ENCODE data around the gene CCDC167.

Gene CCDC167

GRCh38 chr6:37499433-37500293 is at the start of gene CCDC167:
CCDC167 (minus strand) TSS chr6:37499893; CDS start chr6:37499863, 30 bp downstream.
- DNase-seq (ENCODE audit: low read depth): peak; percentile 64

- no peak for DNase-seq (ENCODE audit: low read depth)
Observed at GRCh38 chr6:37549154-37549553, 49.5 kb upstream of the CCDC167 start.

- no peak for DNase-seq (ENCODE audit: low read depth)
Observed at GRCh38 chr6:37548067-37548674, 48.5 kb upstream of the CCDC167 start.

- DNase-seq (ENCODE audit: low read depth): no peak
Observed at GRCh38 chr6:37547564-37548061, 47.9 kb upstream of the CCDC167 start.

GRCh38 chr6:37546141-37546871 is 46.6 kb upstream of the CCDC167 start:
- DNase-seq (ENCODE audit: low read depth): no peak

GRCh38 chr6:37544530-37544929 is 44.8 kb upstream of the CCDC167 start:
- no peak for DNase-seq (ENCODE audit: low read depth)

GRCh38 chr6:37543361-37543760 is 43.7 kb upstream of the CCDC167 start:
- DNase-seq (ENCODE audit: low read depth): no peak

- DNase-seq (ENCODE audit: low read depth): no peak
Observed at GRCh38 chr6:37541346-37541745, 41.7 kb upstream of the CCDC167 start.

GRCh38 chr6:37540390-37540789 is 40.7 kb upstream of the CCDC167 start:
- no peak for DNase-seq (ENCODE audit: low read depth)

- no peak for DNase-seq (ENCODE audit: low read depth)
Observed at GRCh38 chr6:37540029-37540352, 40.3 kb upstream of the CCDC167 start.

- DNase-seq (ENCODE audit: low read depth): no peak
Observed at GRCh38 chr6:37539171-37540028, 39.7 kb upstream of the CCDC167 start.

GRCh38 chr6:37538107-37538506 is 38.4 kb upstream of the CCDC167 start:
- DNase-seq (ENCODE audit: low read depth): no peak

- DNase-seq (ENCODE audit: low read depth): no peak
Observed at GRCh38 chr6:37537548-37537947, 37.9 kb upstream of the CCDC167 start.

GRCh38 chr6:37536491-37537190 is 36.9 kb upstream of the CCDC167 start:
- no peak for DNase-seq (ENCODE audit: low read depth)

- DNase-seq (ENCODE audit: low read depth): no peak
Observed at GRCh38 chr6:37535759-37536490, 36.2 kb upstream of the CCDC167 start.

- no peak for DNase-seq (ENCODE audit: low read depth)
Observed at GRCh38 chr6:37535428-37535758, 35.7 kb upstream of the CCDC167 start.

GRCh38 chr6:37534893-37535292 is 35.2 kb upstream of the CCDC167 start:
- DNase-seq (ENCODE audit: low read depth): no peak

GRCh38 chr6:37532122-37532521 is 32.4 kb upstream of the CCDC167 start:
- DNase-seq (ENCODE audit: low read depth): no peak

- no peak for DNase-seq (ENCODE audit: low read depth)
Observed at GRCh38 chr6:37531437-37532036, 31.8 kb upstream of the CCDC167 start.

- no peak for DNase-seq (ENCODE audit: low read depth)
Observed at GRCh38 chr6:37531026-37531425, 31.3 kb upstream of the CCDC167 start.

Data from GM04503 (cell line).